ENCODE results near the gene ALKAL2. TPM values are rescaled to one million over a fixed set of nuclear protein-coding genes. Genes with fewer than 3 reads are reported as not detected.

ALKAL2 gene
- total RNA-seq, 1 donor from 2014 or later = 0.63 TPM

DNA sequence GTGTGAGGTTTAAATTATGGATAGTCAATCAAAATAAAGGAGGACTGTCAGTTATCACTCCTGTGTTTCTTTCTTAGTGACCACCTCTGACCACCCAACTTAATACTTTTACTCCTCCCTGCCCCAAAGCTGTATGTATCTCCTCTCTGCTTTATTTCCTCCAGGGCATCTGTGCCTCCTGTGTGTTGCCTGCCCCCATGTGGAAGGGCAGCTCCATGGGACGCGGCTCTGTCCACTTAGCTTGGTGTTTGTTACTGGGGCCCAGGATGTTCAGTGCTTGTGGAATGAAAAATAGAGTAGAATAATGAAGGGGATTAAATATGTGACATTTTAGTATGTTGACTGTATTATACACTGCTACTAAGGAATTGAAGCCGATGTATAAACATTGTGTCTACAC lies 13.4 kb downstream of the ALKAL2 start:
- DNase-seq (ENCODE audit: low read depth, low spot score) = no peak
- H3K27ac Mint-ChIP-seq (ENCODE audit: unreplicated experiment) = no peak overlapping the region
- TF ChIP-seq, protein P1, sequence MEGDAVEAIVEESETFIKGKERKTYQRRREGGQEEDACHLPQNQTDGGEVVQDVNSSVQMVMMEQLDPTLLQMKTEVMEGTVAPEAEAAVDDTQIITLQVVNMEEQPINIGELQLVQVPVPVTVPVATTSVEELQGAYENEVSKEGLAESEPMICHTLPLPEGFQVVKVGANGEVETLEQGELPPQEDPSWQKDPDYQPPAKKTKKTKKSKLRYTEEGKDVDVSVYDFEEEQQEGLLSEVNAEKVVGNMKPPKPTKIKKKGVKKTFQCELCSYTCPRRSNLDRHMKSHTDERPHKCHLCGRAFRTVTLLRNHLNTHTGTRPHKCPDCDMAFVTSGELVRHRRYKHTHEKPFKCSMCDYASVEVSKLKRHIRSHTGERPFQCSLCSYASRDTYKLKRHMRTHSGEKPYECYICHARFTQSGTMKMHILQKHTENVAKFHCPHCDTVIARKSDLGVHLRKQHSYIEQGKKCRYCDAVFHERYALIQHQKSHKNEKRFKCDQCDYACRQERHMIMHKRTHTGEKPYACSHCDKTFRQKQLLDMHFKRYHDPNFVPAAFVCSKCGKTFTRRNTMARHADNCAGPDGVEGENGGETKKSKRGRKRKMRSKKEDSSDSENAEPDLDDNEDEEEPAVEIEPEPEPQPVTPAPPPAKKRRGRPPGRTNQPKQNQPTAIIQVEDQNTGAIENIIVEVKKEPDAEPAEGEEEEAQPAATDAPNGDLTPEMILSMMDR (conservative IDR thresholded peaks at IDR 0.05) = no peak
- H3K4me1 Mint-ChIP-seq = no peaks in the 10 kb centered on the region
- no peaks in the 10 kb centered on the region for H3K27me3 Mint-ChIP-seq (ENCODE audit: low read depth)
- peaks cover 19% of the 10 kb centered on the region for H3K36me3 Mint-ChIP-seq (ENCODE audit: low read depth)
- H3K9me3 Mint-ChIP-seq = no peaks in the 10 kb centered on the region
- H3K4me3 Mint-ChIP-seq = no peak overlapping the region

DNA sequence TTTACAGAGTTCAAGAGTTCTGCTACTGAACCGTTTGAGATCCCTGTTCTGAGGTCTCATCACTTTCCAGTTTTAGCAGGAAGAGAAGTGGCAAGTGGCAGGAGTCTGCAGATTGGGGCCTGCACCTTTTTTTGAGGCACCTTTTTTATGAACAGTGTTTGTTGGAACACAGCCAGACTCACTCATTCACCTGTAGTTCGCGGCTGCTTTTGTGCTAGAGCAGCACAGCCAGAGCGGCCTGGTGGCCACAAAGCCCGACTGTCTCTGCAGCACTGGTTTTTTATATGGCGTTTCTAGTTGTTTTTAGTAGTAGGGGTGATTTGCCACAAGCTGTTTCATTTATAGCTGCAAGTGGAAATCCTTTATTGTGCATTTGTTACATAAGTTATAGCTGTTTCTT lies 14.6 kb downstream of the ALKAL2 start:
- H3K36me3 Mint-ChIP-seq (ENCODE audit: low read depth) = peaks cover 16% of the 10 kb centered on the region
- no peak for DNase-seq (ENCODE audit: low read depth, low spot score)
- TF ChIP-seq, protein P1 (conservative IDR thresholded peaks at IDR 0.05) = no peak
- no peaks in the 10 kb centered on the region for H3K4me1 Mint-ChIP-seq
- H3K9me3 Mint-ChIP-seq = no peaks in the 10 kb centered on the region
- no peaks in the 10 kb centered on the region for H3K27me3 Mint-ChIP-seq (ENCODE audit: low read depth)
- H3K4me3 Mint-ChIP-seq = no peak overlapping the region
- H3K27ac Mint-ChIP-seq (ENCODE audit: unreplicated experiment) = no peak overlapping the region

DNA sequence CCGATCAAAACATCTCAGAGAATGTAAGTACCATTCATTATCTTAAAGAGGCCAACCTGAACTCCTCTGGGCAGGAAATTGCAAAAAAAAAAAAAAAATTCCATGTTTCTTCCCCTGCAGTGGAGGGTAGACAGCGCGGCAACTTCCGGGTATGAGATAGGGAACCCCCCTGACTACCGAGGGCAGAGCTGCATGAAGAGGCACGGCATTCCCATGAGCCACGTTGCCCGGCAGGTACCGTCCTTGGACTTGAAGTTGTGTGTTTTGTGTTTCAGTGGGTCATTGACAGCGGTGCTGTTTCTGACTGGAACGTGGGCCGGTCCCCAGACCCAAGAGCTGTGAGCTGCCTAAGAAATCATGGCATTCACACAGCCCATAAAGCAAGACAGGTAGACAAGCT lies 16.0 kb downstream of the ALKAL2 start:
- Mint-ChIP-seq H3K9me3 (no peaks in the 10 kb centered on the region), H3K27me3 (ENCODE audit: low read depth) (no peaks in the 10 kb centered on the region), H3K27ac (ENCODE audit: unreplicated experiment) (no peak overlapping the region)

DNA sequence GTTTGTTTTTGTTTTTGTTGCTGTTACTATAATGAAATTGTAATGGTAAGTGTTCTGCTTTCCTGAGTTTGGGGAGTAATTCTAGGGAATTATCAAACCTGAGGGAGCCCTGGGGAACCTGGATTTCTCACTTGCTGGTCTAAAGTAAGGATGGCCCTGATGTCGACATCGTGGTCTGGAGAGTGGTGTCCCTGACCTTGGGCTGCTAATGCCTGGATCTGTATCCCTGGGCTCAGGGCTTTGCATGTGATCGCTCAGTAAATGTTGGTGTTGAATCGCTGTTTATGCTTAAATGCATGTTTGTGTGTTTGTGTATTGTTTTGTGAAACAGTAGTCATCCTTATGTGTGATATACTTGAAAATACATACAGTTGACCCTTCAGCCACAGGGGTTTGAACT lies 17.0 kb downstream of the ALKAL2 start:
- no peak overlapping the region for H3K27ac Mint-ChIP-seq (ENCODE audit: unreplicated experiment)
- TF ChIP-seq, protein P1 (conservative IDR thresholded peaks at IDR 0.05) = no peak

More for the DNA sequence above, 16.0 kb downstream of the ALKAL2 start:
- H3K4me3 Mint-ChIP-seq = no peak overlapping the region
- H3K36me3 Mint-ChIP-seq (ENCODE audit: low read depth) = peaks cover 7% of the 10 kb centered on the region
- TF ChIP-seq, protein P1 (conservative IDR thresholded peaks at IDR 0.05) = no peak
- DNase-seq (ENCODE audit: low read depth, low spot score) = no peak
- H3K4me1 Mint-ChIP-seq = peaks cover 11% of the 10 kb centered on the region

DNA sequence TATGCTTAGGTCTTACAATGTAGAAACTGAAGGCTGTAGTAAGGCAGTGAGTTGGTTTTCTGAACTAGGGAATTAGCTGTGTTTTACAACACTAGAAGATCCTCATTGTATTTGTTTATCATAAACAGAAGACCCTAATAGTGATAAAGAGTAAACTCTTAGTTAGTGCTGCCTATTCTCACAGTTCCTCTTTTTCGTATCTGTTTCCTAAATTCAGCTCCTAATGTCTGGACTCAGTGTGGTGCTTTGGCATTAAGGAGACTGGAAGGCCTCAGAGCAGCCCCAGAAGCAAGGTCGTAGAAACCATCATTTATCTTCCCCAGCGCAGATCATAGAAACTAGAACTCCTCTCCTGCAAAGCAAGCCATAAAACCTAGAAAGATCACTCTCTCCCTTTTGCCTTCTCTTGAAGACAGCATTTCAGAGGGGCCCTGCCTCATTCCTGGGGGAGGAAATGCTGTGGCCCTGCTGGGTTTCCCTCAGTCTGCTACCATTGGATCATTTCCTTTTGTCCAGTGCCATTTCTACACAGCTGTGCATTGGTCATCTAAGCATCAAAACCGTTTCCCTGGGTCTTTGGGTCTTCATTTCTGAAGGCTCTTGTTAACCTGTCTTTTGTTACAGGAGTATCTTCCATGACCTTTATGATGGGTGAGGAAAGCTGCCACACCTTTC lies 18.4 kb downstream of the ALKAL2 start:
- TF ChIP-seq, protein P1 (conservative IDR thresholded peaks at IDR 0.05) = no peak

More for the DNA sequence above, 17.0 kb downstream of the ALKAL2 start:
- Mint-ChIP-seq H3K9me3 (no peaks in the 10 kb centered on the region), H3K36me3 (ENCODE audit: low read depth) (peaks cover 5% of the 10 kb centered on the region), H3K4me3 (no peak overlapping the region), H3K4me1 (peaks cover 22% of the 10 kb centered on the region), H3K27me3 (ENCODE audit: low read depth) (no peaks in the 10 kb centered on the region)
- no peak for DNase-seq (ENCODE audit: low read depth, low spot score)

More for the DNA sequence above, 18.4 kb downstream of the ALKAL2 start:
- Mint-ChIP-seq H3K9me3 (no peaks in the 10 kb centered on the region), H3K4me1 (peaks cover 30% of the 10 kb centered on the region), H3K27ac (ENCODE audit: unreplicated experiment) (no peak overlapping the region), H3K4me3 (no peak overlapping the region), H3K27me3 (ENCODE audit: low read depth) (no peaks in the 10 kb centered on the region), H3K36me3 (ENCODE audit: low read depth) (peaks cover 5% of the 10 kb centered on the region)
- DNase-seq (ENCODE audit: low read depth, low spot score) = no peak

All from neural crest cell (in vitro differentiated cells).